ENCODE results near the gene MALAT1. TPM values are rescaled to one million over a fixed set of nuclear protein-coding genes. Genes with fewer than 3 reads are reported as not detected.

The MALAT1 gene
- total and polyA plus RNA-seq, 2 experiments from 2014 or later: 2,206 to 6,020 TPM

- Histone ChIP-seq H3K36me3 (ENCODE audit: insufficient read depth) (no peaks in the 10 kb centered on the region), H4K20me1 (replicated peaks; ENCODE audit: insufficient read depth) (0 out of 2 replicates have a peak, but pooled peaks cover 3% of the 10 kb centered on the region), H3K9me2 (ENCODE audit: insufficient read depth) (no peaks in the 10 kb centered on the region), H3K4me3 (no peak overlapping the region), H3F3A (replicated peaks; ENCODE audit: low read depth) (peaks cover 29% of the 10 kb centered on the region), H3K27me3 (ENCODE audit: insufficient read depth) (peaks cover 65% of the 10 kb centered on the region), H2AFZ (no peak overlapping the region), H3K4me2 (no peak overlapping the region), H3K27ac (ENCODE audit: low read depth) (no peak overlapping the region), H3K79me2 (replicated peaks; ENCODE audit: insufficient read depth) (no peaks in the 10 kb centered on the region), H3K4me1 (ENCODE audit: insufficient read depth) (peaks cover 13% of the 10 kb centered on the region)
- TF ChIP-seq ETS1 (IDR thresholded peaks at IDR 0.05): no peak
- TF ChIP-seq POLR2AphosphoS5 (IDR thresholded peaks at IDR 0.05; ENCODE audit: low read depth): no peak
- TF ChIP-seq STAT1 (IDR thresholded peaks at IDR 0.05; ENCODE audit: unreplicated experiment): no peak
- no peak for TF ChIP-seq REST (IDR thresholded peaks at IDR 0.05; ENCODE audit: unreplicated experiment)
- TF ChIP-seq JUNB (IDR thresholded peaks at IDR 0.05; ENCODE audit: unreplicated experiment): no peak
- no peak for TF ChIP-seq ZNF462 (CRISPR knock-in tag; IDR thresholded peaks at IDR 0.05)
- no peak for TF ChIP-seq ZNF114 (CRISPR knock-in tag; IDR thresholded peaks at IDR 0.05)
- H3K9me3 Mint-ChIP-seq: no peaks in the 10 kb centered on the region; the same call in 2 of the 3 replicates
- H3K27me3 Mint-ChIP-seq (ENCODE audit: insufficient read depth, low read depth, poor library complexity): peaks cover 48% of the 10 kb centered on the region
- no peaks in the 10 kb centered on the region; the same call in 2 of the 3 replicates for H3K36me3 Mint-ChIP-seq (ENCODE audit: low read depth)
- DNase-seq (ENCODE audit: low spot score): no peak
- no peak for ATAC-seq
- no peak overlapping the region for H3K27ac Mint-ChIP-seq
- no peak overlapping the region; the same call in 2 of the 3 replicates for H3K4me3 Mint-ChIP-seq
- peaks cover 11% of the 10 kb centered on the region for H3K4me1 Mint-ChIP-seq
These were observed 44.0 kb downstream of the MALAT1 start for GRCh38 chr11:65542738-65543390.

All from GM23338 (cell line).